Glutamatergic neuron (in vitro differentiated cells): Measurements from ENCODE around the gene TRPV2. TPM values are rescaled to one million over a fixed set of nuclear protein-coding genes. Genes with fewer than 3 reads are reported as not detected.
"Not testable (repeated sequence)": the region's sequence is repeated elsewhere in the genome, so short reads cannot be mapped to it uniquely, and the experiment has no call there.

ENCODE experiments used
- DNase-seq: peaks from one replicate; pipeline ENCODE4 v3.0.0; 2022
- H3K27ac Mint-ChIP-seq: one replicate; pipeline ENCODE4 v1.8.0; 2020; ENCODE audit warnings: mild to moderate bottlenecking, mixed read lengths, inconsistent platforms; ENCODE audit not compliant: unreplicated experiment
- H3K27me3 Mint-ChIP-seq: one replicate; pipeline ENCODE4 v1.8.0; 2020; ENCODE audit warnings: mild to moderate bottlenecking, moderate library complexity, mixed read lengths, inconsistent platforms; ENCODE audit not compliant: unreplicated experiment
- H3K36me3 Mint-ChIP-seq: one replicate; pipeline ENCODE4 v1.8.0; 2020; ENCODE audit warnings: mild to moderate bottlenecking, mixed read lengths, inconsistent platforms; ENCODE audit not compliant: unreplicated experiment
- H3K4me1 Mint-ChIP-seq: one replicate; pipeline ENCODE4 v1.8.0; 2020; ENCODE audit warnings: mild to moderate bottlenecking, low read depth, mixed read lengths, inconsistent platforms; ENCODE audit not compliant: unreplicated experiment
- H3K4me3 Mint-ChIP-seq: one replicate; pipeline ENCODE4 v1.8.0; 2020; ENCODE audit warnings: mild to moderate bottlenecking, mixed read lengths, inconsistent platforms; ENCODE audit not compliant: unreplicated experiment
- H3K9me3 Mint-ChIP-seq: one replicate; pipeline ENCODE4 v1.8.0; 2020; ENCODE audit warnings: mild to moderate bottlenecking, moderate library complexity, mixed read lengths, inconsistent platforms; ENCODE audit not compliant: unreplicated experiment
- CTCF ChIP-seq: fragments of 200-600 bp; sonication (generic); IDR thresholded peaks from one replicate; pipeline ENCODE4 v1.5.0; 2021; ENCODE audit not compliant: partially characterized antibody, unreplicated experiment
- total RNA-seq: library from RNA; stranded (reverse); fragmentation: NEBNext Ultra II Directional; extraction: Animal tissue kit (Norgen Biotek cat#: 25700); gene quantifications from one replicate; pipeline ENCODE4 v1.2.1, GENCODE V29; 2021; ENCODE audit not compliant: unreplicated experiment

The TRPV2 gene
- total RNA-seq, 1 donor from 2014 or later: 27.0 TPM

- no peak for TF ChIP-seq CTCF
- H3K9me3 Mint-ChIP-seq: no peaks in the 10 kb centered on the region
- no peaks in the 10 kb centered on the region for H3K36me3 Mint-ChIP-seq
- H3K27ac Mint-ChIP-seq: peak overlapping the region; percentile 1
- DNase-seq: no peak
- H3K4me3 Mint-ChIP-seq: no peak overlapping the region
- no peaks in the 10 kb centered on the region for H3K27me3 Mint-ChIP-seq
- H3K4me1 Mint-ChIP-seq: peaks cover 9% of the 10 kb centered on the region
Observed at GRCh38 chr17:16398270-16399267, 16.8 kb upstream of the TRPV2 start.

- H3K27ac Mint-ChIP-seq, H3K27me3 Mint-ChIP-seq, DNase-seq, H3K9me3 Mint-ChIP-seq, H3K36me3 Mint-ChIP-seq, H3K4me3 Mint-ChIP-seq, H3K4me1 Mint-ChIP-seq: not testable (repeated sequence)
Observed at GRCh38 chr17:16403847-16404246, 11.5 kb upstream of the TRPV2 start.

DNA sequence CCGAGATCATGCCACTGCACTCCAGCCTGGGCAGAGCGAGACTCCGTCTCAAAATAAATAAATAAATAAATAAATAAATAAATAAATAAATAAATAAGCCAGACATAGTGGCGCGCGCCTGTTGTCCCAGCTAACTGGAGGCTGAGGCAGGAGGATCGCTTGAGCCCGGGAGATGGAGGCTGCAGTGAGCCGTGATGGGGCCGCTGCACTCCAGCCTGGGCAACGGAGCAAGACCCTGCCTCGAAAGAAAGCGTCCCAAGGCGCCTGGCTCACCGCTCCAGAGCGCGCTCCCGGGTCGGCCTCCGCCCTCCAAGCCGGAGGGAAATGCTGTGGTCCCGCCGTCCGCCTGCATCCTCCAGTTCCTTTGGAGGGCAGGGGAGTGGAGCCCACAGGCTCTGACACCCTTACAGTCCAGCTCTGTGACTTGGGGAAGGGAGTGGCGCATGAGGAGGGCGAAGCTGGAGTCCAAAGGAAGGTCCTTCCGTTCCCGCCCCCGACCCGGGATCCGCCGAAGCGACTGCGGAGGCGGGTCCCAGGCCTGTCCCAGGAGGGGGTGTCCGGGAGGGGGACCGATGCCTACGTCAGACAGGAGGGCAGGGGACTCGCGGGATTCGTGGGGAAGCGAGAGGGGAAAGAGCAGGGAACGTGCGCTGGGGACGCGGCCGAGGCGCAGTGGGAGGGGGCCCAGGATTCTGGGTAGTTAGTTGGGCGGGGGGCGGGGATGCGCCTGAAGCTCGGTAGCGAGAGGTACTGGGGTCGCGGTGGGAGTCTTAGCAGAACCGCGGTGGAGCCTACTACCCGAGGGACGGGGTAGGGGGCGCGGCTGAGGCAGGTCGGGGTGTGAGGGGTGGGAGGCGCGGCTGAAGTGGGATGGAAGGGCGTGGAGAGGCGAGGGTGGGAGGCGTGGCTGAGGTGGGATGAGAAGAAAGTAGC lies 8.4 kb upstream of the TRPV2 start:
- Mint-ChIP-seq H3K27me3 (peaks cover 3% of the 10 kb centered on the region), H3K4me3 (peak overlapping the region; percentile 69), H3K9me3 (peaks cover 4% of the 10 kb centered on the region), H3K4me1 (peaks cover 2% of the 10 kb centered on the region), H3K27ac (no peak overlapping the region), H3K36me3 (no peaks in the 10 kb centered on the region)
- DNase-seq: peak; percentile 74
- TF ChIP-seq CTCF: no peak

DNA sequence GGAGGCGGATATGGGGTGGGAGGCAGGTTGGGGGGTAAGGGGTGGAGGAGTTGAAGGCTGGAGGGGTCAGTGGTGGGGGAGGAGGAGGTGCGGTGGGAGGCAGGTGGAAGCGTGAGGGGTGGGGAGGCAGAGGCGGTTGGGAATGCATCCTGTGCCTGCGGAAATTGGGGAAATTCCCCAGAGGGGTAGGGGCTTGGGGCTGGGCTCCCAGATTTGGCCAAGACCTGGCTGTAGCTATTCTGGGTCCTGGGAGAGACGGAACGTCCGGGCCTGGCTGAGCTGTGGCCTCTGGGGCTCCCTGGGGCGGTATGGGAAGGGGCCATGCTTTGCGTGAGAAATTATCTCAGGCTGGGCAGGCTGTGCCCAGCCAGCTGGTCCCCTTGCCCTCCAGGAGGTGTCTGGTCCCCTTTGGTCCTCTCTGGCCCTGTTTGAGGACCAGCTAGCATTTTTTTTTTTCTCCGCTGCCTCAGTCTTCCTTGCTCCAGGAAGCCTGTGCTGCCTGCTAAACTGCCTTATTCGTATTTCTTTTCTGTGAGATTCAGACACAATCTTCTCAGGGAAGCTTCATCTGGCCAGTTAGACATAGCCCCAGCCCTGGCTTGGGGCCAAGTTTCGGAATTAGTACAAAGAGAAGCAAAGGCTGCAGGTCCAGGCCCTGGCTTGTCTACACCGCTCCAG lies 7.3 kb upstream of the TRPV2 start:
- no peak overlapping the region for H3K27ac Mint-ChIP-seq
- peaks cover 3% of the 10 kb centered on the region for H3K27me3 Mint-ChIP-seq
- DNase-seq: no peak
- H3K4me1 Mint-ChIP-seq: peaks cover 2% of the 10 kb centered on the region
- TF ChIP-seq CTCF: no peak
- H3K9me3 Mint-ChIP-seq: peaks cover 4% of the 10 kb centered on the region
- peak overlapping the region; percentile 18 for H3K4me3 Mint-ChIP-seq
- no peaks in the 10 kb centered on the region for H3K36me3 Mint-ChIP-seq

DNA sequence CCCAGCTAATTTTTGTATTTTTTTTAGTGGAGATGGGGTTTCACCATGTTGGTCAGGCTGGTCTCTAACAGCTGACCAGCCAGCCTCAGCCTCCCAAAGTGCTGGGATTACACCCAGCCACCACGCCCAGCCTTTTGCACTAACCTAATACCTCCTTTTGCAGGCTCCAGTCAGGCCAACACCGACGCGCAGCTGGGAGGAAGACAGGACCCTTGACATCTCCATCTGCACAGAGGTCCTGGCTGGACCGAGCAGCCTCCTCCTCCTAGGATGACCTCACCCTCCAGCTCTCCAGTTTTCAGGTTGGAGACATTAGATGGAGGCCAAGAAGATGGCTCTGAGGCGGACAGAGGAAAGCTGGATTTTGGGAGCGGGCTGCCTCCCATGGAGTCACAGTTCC lies 2.0 kb downstream of the TRPV2 start:
- TF ChIP-seq CTCF: no peak
- no peak for DNase-seq
- peaks cover 11% of the 10 kb centered on the region for H3K4me1 Mint-ChIP-seq
- peaks cover 5% of the 10 kb centered on the region for H3K27me3 Mint-ChIP-seq
- H3K36me3 Mint-ChIP-seq: peaks cover 4% of the 10 kb centered on the region
- peaks cover 4% of the 10 kb centered on the region for H3K9me3 Mint-ChIP-seq
- no peak overlapping the region for H3K4me3 Mint-ChIP-seq
- H3K27ac Mint-ChIP-seq: no peak overlapping the region
